ENCODE results near the gene CSRNP2. TPM values are rescaled to one million over a fixed set of nuclear protein-coding genes. Genes with fewer than 3 reads are reported as not detected.

The CSRNP2 gene
- total and polyA plus RNA-seq, 2 of the 13 experiments (the other 11 are each of a cell fraction or from before 2014, with no cell fraction given): 4.8 to 7.3 TPM

DNA sequence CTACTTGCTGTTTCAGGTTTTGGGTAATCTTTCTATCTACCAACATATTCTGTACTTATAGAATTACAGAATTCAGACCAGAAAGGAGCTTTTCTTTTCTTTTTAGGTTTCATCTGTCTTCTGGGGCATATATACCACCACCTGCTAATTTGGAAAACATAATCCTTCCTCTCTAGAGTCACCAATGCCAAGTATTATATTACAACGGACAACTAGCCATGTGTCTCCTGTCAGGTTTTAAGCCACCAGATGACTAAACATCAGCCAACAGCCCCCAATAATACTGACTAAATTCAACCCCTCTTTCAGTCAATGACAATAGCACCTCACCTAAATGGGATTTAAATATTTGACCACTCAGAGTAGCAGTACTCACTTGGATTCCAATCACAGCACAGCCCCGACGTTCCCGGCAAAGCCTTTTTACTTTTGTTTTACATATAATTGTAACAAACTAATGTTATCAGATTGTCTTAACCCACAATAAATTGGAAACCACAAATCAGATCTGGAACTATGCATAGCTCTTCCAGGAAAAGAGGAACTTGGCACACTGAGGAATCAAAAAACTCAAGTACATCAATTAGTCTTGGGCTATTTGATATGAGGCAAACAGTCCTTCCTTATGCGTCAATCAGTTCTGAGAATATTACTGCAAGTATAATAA lies 70.7 kb downstream of the CSRNP2 start:
- TSS peak; percentile 27 for BruUV-seq (replicated peaks)
- no peak for DNase-seq (ENCODE audit: low spot score)
- CTCF ChIA-PET (ENCODE audit: low intra/inter-chr PET ratio, low total read pairs): interaction anchor here (0.5 kb wide), 1 partner anchor 359 kb away, joined by 3 read pairs; no protein-coding TSS in a partner anchor
- POLR2A ChIA-PET: no interaction called here
- Histone ChIP-seq H3K27ac (ENCODE audit: extremely low read length, insufficient read depth, low read length) (no peak overlapping the region), H3K9ac (ENCODE audit: insufficient read depth, low read depth, low read length) (no peak overlapping the region), H3K79me2 (ENCODE audit: insufficient read depth, low read length) (peaks cover 60% of the 10 kb centered on the region), H3K4me2 (ENCODE audit: low read depth, low read length) (no peak overlapping the region), H3K9me3 (ENCODE audit: low read length) (no peaks in the 10 kb centered on the region), H3K36me3 (replicated peaks in 1 of 2; ENCODE audit: control insufficient read depth in 1 of 2, insufficient read depth in 2 of 2, low read length in 2 of 2) (peaks cover 0 to 7% of the 10 kb centered on the region in 2 experiments; a peak in 2 of 5 replicates), H4K20me1 (ENCODE audit: insufficient read depth, low read length) (no peaks in the 10 kb centered on the region), H3K4me1 (ENCODE audit: insufficient read depth, low read length) (peaks cover 10% of the 10 kb centered on the region), H3K27me3 (ENCODE audit: control insufficient read depth in 1 of 2, insufficient read depth in 2 of 2, low read length in 2 of 2) (no peaks in the 10 kb centered on the region), H2AFZ (ENCODE audit: low read length) (no peak overlapping the region), H3K4me3 (replicated peaks in 1 of 3; ENCODE audit: insufficient read depth in 1 of 3, low read depth in 2 of 3, low read length in 3 of 3) (no peak overlapping the region)
- TF ChIP-seq, protein P1, sequence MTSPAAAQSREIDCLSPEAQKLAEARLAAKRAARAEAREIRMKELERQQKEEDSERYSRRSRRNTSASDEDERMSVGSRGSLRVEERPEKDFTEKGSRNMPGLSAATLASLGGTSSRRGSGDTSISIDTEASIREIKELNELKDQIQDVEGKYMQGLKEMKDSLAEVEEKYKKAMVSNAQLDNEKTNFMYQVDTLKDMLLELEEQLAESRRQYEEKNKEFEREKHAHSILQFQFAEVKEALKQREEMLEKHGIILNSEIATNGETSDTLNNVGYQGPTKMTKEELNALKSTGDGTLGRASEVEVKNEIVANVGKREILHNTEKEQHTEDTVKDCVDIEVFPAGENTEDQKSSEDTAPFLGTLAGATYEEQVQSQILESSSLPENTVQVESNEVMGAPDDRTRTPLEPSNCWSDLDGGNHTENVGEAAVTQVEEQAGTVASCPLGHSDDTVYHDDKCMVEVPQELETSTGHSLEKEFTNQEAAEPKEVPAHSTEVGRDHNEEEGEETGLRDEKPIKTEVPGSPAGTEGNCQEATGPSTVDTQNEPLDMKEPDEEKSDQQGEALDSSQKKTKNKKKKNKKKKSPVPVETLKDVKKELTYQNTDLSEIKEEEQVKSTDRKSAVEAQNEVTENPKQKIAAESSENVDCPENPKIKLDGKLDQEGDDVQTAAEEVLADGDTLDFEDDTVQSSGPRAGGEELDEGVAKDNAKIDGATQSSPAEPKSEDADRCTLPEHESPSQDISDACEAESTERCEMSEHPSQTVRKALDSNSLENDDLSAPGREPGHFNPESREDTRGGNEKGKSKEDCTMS (CRISPR knock-in tag; conservative IDR thresholded peaks at IDR 0.05): no peak
- TF ChIP-seq NR1H2 (CRISPR knock-in tag; IDR thresholded peaks at IDR 0.05; ENCODE audit: borderline replicate concordance, low read depth) (no peak), ZNF766 (CRISPR knock-in tag; IDR thresholded peaks at IDR 0.05; ENCODE audit: borderline replicate concordance) (no peak), SRSF9 (IDR thresholded peaks at IDR 0.05; ENCODE audit: borderline replicate concordance, insufficient read depth, low read depth, low read length, poor library complexity, severe bottlenecking) (no peak)
- TF ChIP-seq, protein P2, sequence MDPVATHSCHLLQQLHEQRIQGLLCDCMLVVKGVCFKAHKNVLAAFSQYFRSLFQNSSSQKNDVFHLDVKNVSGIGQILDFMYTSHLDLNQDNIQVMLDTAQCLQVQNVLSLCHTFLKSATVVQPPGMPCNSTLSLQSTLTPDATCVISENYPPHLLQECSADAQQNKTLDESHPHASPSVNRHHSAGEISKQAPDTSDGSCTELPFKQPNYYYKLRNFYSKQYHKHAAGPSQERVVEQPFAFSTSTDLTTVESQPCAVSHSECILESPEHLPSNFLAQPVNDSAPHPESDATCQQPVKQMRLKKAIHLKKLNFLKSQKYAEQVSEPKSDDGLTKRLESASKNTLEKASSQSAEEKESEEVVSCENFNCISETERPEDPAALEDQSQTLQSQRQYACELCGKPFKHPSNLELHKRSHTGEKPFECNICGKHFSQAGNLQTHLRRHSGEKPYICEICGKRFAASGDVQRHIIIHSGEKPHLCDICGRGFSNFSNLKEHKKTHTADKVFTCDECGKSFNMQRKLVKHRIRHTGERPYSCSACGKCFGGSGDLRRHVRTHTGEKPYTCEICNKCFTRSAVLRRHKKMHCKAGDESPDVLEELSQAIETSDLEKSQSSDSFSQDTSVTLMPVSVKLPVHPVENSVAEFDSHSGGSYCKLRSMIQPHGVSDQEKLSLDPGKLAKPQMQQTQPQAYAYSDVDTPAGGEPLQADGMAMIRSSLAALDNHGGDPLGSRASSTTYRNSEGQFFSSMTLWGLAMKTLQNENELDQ (CRISPR knock-in tag; IDR thresholded peaks at IDR 0.05; ENCODE audit: borderline replicate concordance): no peak
- TF ChIP-seq, protein P3, sequence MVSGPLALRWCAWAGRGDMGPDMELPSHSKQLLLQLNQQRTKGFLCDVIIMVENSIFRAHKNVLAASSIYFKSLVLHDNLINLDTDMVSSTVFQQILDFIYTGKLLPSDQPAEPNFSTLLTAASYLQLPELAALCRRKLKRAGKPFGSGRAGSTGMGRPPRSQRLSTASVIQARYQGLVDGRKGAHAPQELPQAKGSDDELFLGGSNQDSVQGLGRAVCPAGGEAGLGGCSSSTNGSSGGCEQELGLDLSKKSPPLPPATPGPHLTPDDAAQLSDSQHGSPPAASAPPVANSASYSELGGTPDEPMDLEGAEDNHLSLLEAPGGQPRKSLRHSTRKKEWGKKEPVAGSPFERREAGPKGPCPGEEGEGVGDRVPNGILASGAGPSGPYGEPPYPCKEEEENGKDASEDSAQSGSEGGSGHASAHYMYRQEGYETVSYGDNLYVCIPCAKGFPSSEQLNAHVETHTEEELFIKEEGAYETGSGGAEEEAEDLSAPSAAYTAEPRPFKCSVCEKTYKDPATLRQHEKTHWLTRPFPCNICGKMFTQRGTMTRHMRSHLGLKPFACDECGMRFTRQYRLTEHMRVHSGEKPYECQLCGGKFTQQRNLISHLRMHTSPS (CRISPR knock-in tag; IDR thresholded peaks at IDR 0.05; ENCODE audit: low read depth): no peak
- TF ChIP-seq, protein P4, sequence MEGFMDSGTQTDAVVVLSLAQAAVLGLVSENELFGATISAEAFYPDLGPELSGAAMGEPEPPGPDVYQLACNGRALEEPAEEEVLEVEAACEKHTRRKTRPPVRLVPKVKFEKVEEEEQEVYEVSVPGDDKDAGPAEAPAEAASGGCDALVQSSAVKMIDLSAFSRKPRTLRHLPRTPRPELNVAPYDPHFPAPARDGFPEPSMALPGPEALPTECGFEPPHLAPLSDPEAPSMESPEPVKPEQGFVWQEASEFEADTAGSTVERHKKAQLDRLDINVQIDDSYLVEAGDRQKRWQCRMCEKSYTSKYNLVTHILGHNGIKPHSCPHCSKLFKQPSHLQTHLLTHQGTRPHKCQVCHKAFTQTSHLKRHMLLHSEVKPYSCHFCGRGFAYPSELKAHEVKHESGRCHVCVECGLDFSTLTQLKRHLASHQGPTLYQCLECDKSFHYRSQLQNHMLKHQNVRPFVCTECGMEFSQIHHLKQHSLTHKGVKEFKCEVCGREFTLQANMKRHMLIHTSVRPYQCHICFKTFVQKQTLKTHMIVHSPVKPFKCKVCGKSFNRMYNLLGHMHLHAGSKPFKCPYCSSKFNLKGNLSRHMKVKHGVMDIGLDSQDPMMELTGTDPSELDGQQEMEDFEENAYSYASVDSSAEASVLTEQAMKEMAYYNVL (CRISPR knock-in tag; IDR thresholded peaks at IDR 0.05; ENCODE audit: borderline replicate concordance): no peak
- ATAC-seq: no peak
- in situ Hi-C loops (cut with HindIII; ENCODE audit: extremely low pct_ligation_motif_present, low pct_unique_long_range_greater_than_20kb): no loop called here
- 97% methylated on average over 5 of the region's 5 CpGs for WGBS (ENCODE audit: low lambda C conversion rate)
- intact Hi-C loops (cut with micrococcal nuclease; ENCODE audit: unreplicated experiment): no loop called here
- FAIRE-seq: no peak

Measured in HepG2 (cell line).